Skeletal muscle cell (primary cell): ENCODE data around the gene TUB.

Experiments
- DNase-seq: peaks from one replicate; pipeline ENCODE4 v3.0.0-alpha.2; 2010; ENCODE audit warnings: low read depth
- H3K4me3 ChIP-seq: 2 replicates; pipeline ENCODE4 v1.5.1; 2011; ENCODE audit warnings: low read depth, mild to moderate bottlenecking, control low read depth, low read length, moderate library complexity

The TUB gene

DNA sequence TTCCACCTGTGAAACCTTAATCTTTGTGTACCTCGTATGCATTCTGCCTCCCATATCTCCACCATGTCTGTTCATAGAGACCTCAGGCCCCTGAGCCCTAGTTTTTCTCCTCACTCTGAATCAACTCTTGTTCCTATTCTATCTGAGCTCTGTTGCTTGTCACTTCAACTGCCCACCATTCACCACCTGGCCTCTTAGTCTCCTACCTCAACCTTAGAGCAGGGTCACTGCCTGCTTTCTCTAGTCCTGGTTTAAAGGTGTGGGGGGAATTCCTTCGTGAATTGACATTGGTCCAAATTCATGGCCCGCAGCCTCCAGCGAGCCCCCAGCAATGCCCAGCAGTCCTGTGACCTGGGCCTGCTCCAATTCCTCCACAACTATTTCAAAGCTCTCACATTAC is 39.4 kb upstream of the TUB start:
- H3K4me3 ChIP-seq: no peak overlapping the region
- no peak for DNase-seq

DNA sequence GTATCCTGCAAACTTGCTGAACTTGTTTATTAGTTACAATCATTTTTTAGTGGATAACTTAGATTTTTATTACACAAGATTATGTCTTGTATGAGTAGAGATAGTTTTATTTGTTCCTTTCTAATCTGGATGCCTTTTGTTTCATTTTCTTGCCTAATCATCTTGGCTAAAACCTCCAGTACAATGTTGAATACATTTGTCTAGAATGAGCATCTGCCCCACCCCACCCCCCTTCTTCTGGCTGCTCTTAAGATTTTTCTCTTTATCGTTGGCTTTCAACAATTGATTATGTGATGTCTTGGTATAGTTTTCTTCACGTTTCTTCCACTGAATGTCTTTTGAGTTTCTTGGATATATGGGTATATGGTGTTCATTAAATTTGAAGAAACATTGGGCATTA is 37.3 kb upstream of the TUB start:
- no peak overlapping the region for H3K4me3 ChIP-seq
- DNase-seq: no peak

DNA sequence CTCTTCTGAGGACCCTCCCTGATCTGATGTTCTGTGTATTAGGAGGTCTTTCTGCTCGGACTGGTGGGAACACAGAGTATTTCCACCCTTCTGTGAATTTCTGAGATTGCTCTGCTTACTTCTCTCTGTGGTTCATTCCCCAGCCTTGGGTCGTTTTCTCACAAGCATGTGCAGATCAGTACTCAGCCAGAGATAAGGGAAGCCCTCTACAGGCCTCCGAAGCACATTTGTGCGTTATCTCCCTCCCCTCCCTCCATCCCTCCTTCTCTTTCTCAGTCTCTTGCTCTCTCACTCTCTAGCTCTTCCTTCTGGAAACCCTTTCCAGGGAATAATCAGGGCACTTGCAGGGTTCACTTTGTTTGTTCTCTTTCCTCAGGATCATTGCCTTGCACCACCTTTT is 35.2 kb upstream of the TUB start:
- no peak for DNase-seq
- H3K4me3 ChIP-seq: no peak overlapping the region

DNA sequence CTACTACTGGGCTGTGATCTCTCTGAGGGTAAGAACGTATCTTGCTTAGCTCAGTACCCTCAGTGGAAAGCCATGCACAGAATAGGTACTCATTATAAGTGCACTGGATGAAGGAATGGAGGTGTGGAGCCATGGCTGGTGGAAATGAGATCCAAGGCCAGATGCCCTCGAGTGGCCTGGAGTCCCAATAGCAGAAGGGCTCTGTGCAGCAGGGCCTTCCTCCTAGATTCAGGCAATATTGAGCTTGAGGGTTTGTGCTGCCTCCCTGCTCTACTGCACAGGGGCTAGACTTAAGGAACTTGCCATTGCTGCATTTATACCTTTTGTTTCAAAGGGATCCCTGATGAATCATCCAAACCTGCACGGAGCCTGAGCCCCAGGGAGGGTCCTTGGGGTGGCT is 33.6 kb upstream of the TUB start:
- no peak for DNase-seq

DNA sequence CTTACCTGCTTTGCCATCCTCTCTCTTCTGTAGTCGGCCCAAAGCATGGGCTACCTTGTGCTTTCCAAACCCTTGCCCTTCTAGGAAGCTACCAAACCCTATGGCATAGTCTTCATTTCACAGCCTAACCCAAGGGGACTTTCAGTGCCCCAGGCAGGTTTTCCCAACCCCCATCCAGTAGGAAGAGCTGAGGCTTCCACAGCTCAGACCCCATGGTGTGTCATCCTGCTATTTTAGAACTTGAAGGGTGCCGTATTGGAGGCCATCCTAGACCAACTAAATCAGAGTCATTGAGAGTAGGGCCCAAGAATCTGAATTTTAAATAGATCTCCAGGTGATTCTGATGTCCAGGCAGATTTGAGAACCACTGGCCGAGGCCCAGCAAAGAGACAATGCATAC is 31.9 kb upstream of the TUB start:
- DNase-seq: no peak
- H3K4me3 ChIP-seq: no peak overlapping the region

More for the DNA sequence above, 33.6 kb upstream of the TUB start:
- no peak overlapping the region for H3K4me3 ChIP-seq

DNA sequence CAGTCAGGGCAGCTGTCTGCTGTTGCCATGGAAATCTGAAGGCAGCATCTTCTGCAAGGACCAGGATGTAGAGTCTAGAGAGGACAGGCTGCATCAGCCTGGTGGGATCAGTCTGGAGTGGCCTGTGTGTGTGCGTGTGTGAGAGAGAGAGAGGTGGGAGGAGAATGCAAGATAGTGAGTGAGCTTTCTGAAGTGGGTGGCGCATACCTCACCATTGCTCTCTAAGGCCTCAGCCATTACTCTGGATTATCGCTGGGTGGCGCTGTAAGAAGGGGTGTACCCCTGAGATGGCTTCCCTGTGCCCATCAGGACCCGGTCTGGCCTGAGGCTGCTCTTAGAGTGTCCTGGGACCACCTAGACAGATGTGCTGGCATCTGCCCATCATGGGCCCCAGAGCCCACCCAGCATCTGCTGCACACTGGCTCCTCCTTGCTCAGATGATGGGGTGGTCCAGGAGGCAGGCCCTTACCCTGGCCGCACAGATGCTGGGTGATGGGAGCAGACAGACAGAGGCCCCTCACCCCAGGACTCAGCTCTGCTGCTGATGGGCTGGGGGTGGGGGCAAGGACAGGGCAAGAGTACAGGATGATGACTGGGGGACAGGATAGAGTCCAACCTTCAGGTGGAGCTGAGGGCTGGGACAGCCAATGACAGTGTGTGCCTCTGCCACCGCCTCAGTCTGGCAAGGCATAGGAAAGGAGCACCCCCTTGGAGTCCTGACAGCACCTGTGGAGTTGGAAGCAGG is 25.7 kb upstream of the TUB start:
- no peak overlapping the region for H3K4me3 ChIP-seq
- no peak for DNase-seq

DNA sequence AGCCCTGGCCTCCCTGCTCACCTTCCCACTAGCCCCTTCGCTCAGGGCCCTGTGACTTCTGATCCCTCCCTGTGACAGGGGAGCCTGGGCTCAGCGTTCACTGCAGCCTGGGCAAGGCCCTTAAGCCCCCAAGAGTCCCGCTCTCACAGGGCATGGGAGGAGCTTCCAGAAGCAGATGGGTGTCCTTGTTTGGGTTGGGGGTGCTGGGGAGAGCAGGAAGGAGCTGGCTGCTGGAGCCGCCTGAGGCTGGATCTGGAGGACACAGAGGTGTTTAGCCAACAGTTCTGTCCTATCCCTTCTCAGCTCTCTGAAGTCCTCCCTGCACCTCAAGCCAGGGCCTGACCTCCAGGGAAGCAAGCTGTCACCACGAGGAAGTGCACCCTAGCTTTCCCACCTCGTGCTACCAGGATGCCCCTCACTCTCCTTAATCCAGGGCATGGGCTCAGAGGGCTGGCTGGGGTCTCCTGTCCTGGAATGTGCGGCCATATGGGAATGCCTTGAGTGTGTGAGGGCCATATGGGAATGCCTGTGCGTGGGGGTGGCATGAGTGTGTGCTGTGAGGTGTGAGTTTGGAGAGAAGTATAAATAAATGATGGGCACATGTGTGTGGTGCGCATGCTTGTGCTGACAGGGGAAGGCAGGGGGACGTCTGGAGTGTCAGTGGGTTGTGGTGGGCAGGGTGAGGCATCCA is 25.0 kb upstream of the TUB start:
- no peak for DNase-seq

DNA sequence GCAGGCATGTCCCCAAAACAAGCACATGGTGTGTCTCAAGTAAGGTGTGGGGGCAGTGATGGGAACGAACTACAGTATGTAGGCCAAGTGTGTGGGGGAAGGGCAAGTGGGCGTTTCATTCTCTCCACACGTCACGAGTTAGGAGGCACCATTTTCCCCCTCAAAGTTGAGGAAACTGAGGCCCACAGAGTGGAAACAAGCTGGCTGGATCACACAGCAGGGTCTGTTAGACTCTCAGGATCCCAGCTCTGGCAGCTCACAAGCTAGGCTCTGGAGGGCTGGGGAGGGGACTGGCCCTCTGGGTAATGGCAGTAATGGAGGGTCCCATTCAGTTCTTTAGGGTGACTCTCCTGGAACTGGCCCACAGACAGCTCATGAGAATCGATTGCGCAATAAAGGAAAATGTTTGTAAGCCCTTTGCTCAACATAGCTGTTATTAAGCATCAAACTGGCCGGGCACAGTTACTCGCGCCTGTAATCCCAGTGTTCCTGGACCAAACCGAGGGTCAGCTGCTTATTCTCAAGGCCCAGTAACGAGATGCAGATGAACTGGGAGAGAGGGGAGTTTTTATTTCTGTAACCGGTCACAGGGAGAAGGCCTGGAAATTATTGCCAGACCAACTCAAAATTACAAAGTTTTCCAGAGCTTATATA is 24.1 kb upstream of the TUB start:
- no peak overlapping the region for H3K4me3 ChIP-seq
- DNase-seq: peak; percentile 53

More for the DNA sequence above, 25.0 kb upstream of the TUB start:
- H3K4me3 ChIP-seq: no peak overlapping the region

DNA sequence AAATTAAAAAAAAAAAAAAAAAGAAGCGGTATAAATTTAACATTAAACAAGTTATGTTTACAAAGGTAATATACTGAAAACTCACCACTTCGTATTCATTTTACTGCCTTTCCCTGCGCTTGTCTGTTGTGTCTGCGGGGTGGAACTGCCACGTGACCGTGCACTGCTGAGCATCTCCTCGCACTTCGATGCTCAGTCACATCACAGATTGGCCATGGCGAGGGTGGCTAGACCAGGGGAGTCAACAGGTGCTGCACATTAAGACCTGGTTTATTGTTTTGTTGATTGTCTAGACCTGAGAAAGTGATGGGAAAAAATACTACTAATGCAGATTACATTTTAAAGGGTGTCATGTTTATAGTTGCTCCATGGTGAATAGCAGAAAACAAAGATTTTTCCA is 22.8 kb upstream of the TUB start:
- H3K4me3 ChIP-seq: no peak overlapping the region
- no peak for DNase-seq

DNA sequence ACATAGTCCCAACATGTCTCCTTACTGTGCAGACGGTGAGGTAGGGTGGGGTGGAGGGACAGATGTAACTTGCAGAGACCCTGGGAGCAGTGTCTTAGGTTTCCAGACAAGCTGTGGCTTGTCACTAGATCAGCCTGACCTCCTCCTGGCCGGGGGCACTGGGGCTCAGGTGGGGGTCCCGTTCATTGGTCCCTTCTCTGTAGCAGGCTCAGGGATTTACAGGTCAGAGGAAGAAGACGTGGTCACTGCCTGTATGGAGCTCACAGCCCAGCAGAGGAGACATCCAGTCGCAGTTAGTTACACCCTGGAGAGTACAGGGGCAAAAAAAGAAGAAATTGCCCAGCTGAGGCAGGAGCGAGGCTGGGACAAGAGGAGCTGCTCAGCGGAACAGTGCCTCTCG is 22.0 kb upstream of the TUB start:
- H3K4me3 ChIP-seq: no peak overlapping the region
- no peak for DNase-seq

DNA sequence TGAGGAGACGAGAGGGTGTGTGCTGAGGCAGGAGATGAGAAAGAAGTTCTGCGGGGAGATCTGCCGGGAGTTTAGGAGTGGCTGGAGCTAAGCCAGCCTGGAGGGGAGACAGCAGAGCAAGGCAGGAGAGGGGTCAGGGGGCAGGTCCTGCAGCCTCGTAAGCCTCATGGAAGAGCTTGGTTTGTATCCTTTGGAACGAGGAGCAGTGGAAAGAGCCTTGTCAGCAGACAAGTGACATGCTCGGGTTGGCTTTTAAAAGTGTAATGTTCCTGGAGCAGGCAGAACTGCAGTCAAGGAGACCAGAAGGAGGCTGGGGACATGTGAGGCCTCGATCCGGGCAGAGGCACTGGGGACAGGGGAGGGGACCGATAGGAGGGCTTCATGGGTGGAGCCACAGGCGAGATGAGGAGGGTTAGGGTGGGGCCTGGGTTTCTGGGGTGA is 21.4 kb upstream of the TUB start:
- no peak for DNase-seq
- no peak overlapping the region for H3K4me3 ChIP-seq

DNA sequence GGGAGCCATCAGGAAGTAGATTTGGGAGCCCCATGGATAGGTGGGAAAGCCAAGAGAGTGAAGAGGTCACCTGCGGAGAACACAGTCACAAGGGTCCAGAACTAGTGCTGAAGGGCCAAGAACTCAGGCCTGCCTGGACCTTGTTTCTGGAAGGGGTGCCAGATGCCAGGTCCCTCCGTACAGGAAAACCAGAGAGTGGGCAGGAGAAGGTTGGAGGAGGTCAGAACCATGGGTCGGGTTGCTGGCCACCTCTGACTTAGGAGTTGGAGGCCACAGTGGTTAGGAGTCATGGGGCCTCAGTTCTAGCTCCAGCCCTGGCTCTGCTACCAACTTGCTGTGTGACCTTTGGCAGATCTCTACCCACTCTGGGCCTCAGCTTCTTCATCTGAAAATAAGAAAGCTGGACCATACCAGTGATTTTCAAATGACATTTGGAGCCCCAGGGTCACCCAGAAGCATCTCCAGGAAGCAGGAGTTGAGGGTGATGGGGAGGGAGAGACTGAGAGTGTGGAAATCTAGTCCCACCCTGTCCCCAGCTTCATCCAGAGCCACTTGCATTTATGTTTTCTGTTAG is 20.8 kb upstream of the TUB start:
- DNase-seq: no peak
- no peak overlapping the region for H3K4me3 ChIP-seq

DNA sequence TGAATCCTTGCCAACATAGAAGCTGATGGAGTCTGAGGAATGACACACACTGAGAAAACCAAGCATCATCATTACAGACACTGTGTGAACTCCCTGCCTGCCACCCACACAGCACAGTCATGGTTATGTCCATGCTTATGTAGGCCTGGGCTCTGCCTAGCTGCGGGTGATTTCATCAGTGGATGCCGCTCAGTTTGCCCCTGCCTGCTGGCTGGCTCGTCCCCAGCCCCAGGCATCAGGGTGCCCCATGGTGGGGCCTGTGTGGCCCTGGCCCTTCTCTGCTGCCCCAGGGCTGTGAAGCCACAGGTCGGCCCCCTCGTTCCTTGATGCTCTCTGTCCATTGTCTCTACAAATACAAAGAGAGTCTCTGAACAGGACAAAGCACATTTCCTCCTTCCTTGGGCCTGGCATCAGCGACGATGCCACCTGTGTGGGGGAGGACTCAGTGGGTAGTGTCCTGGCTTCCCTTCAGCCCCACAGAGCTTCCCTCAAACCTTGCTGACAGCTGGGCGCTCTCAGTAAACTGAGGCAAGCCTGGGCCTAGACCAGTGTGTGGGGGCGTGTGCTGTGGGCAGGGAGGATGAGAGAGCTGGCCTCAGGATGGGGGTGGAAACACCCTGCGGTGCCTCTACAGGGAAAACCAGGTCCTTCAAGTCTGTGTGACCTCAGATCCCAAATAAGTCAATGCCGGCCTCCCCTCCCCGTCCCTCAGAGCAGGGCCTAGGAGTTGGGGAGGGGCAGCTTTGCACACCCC is 20.0 kb upstream of the TUB start:
- peak; percentile 78 for DNase-seq
- H3K4me3 ChIP-seq: no peak overlapping the region

DNA sequence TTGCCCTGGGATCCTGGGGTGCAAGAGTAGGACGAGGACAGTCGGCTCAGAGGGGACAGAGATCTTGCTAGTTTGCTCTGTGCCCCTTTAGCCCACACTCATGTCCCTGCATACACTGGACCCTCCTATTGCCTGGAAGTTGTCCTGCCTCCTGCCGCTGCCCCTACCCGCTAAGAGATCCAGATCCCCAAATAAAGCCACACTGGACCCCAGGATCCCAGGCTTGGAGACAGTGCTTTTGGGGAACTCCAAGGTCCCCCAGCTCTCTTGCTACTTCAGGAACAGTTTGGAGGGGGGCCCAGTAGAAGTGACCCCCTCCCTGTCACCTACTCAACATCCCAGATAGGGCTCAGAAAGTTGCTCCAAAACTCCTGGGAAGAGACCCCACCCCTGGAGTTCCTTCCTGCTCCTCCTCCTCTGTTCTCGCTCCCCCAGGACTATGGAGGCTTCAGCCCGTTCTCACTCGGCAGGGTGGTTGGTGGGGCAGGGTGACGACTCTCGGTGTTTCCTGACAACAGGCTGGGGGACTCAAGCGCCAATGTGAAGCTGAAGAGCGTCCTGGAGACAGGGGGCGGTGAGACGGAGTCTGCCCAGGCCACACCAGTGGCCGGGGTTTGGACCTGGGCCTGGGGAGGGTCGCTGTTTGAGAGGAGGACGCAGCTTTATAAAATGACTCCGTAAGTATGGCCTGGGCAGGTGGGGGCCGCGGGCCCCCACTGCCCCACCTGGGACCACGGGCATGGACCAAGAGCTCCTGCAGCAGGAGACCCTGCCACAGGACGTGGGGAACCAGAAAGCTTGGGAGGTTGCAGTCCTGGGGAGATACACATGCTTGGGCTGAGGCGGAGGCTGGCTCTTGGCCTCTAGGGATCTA is 19.2 kb upstream of the TUB start:
- no peak overlapping the region for H3K4me3 ChIP-seq
- no peak for DNase-seq

DNA sequence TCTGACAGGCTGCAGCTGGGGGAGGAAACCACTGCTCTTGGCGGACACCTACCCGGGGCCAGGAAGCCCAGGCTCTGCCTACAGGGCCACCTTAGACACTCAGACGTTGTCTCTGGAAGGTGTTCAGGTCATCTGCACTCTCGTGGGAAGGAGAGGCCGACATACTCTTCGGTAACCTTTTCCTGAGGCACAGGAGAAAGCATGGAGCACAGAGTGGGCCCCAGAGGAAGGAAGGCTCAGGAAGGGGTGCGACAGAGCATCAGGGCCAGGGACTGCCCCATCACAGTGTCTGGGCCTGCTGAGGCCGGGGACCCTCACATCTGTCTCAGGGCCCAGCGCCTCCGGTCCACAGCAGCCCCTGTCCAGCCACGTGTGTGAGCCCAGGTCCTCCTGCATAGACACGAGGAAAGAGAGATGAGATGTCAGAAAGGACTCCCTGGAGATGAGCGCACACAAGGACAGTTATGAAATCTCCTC is 18.2 kb upstream of the TUB start:
- no peak for DNase-seq
- H3K4me3 ChIP-seq: no peak overlapping the region

DNA sequence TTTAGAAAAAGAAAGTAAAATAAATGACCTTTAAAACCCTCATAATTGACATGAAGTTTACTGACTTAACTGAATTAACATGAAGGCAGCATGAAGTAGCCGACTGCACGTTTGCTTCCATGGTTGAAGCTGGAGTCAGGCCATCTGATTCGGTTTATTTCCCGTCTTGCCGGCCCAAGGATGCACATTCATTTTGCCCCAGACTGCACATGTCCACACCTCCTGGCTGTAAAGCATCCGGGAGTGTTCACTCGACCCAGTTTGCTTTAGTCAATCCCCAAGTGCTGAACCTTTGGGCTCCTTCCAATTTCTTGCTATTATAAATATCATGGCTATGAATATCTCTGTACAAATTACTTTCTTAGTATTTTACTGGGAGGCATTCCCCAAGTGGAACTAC is 17.7 kb upstream of the TUB start:
- H3K4me3 ChIP-seq: no peak overlapping the region
- DNase-seq: peak; percentile 52

DNA sequence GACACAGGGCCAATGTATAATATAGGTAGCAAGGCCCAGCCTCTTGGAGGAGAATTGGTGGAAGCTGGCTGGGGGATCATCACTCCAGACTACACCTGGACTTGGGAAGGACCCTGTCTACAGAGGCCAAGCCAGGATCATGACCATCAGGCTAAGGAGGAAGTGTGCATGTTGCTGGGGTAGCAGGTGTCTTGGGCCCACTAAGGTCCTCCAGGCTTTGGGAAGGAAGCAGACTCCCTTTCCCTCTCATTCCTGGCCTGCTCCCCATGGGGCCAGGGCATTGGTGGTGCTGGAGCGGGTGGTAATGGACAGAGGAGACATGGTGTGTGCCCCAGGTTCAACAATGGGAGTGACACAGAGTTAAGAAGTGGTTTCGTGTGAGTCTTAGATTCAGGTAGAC is 16.0 kb upstream of the TUB start:
- H3K4me3 ChIP-seq: no peak overlapping the region
- DNase-seq: no peak

DNA sequence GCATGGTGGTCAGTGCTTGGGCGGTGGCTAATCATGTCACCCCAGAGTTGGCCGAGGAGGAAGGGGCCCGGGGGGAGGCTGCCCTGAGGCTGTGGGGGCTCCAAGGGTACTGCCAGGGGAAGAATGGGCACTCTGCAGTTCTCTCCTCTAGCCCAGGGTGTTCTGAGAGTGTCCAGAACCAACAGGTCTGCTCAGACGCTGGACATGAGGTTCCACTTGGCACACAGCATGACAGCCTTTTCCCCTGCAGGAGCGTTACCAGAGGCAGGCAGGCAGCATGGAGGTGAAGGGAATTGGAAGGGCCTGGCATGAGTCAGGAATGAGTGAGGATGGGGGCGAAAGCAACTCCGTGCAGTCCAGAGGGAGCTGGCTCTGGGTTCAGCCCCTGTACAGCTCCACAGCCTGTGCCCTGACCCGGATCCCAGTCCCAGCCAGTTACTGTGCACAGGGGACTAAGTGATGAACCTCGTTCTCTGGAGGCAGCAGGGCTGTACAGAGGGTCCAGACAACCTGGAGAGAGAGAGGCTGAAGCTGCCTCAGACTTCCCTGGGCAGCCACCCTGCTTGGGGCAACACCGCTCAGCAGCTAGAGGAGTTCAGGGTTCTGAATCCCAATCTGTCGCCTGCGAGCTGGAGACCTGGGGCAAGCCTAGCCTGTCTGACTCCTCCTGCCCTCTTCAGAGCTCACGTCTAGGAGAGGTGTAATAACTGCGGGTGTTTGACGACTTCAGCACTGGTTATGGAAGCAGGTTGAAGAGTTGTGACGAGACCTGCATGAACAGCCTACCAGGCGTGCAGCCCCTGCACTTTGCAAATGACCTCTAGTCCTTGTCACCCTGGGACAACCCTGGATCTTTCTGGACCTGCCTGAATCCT is 14.7 kb upstream of the TUB start:
- no peak for DNase-seq
- H3K4me3 ChIP-seq: no peak overlapping the region
